Stimulated activated CD8-positive, alpha-beta memory T cell treated with anti-CD3 and anti-CD28 coated beads, Interleukin-12 subunit alpha, Interleukin-12 subunit beta, amount 100 ng/mL, for 24 hours (primary cell): ENCODE measurements around the gene TYW5.
"Not testable (repeated sequence)": the region's sequence is repeated elsewhere in the genome, so short reads cannot be mapped to it uniquely, and the experiment has no call there.

Experiments
- DNase-seq: peaks from one replicate; pipeline ENCODE4 v3.0.0-alpha.2; 2020; ENCODE audit errors: extremely low read depth

The TYW5 gene

GRCh38 chr2:199922856-199923255 lies 32.4 kb downstream of the TYW5 start:
- DNase-seq, result no peak

GRCh38 chr2:199916980-199917379 lies 38.3 kb downstream of the TYW5 start:
- DNase-seq, result no peak

GRCh38 chr2:199914372-199914958 lies 40.8 kb downstream of the TYW5 start:
- no peak for DNase-seq

GRCh38 chr2:199912553-199913114 lies 42.7 kb downstream of the TYW5 start:
- DNase-seq, result not testable (repeated sequence)

- no peak for DNase-seq
Measured at GRCh38 chr2:199911877-199912161, 43.5 kb downstream of the TYW5 start.

GRCh38 chr2:199911052-199911876 lies 44.0 kb downstream of the TYW5 start, which contains the start of gene C2orf69:
C2orf69 (plus strand) TSS chr2:199911293; CDS start chr2:199911439, 146 bp downstream.
- DNase-seq, result peak; percentile 81

- no peak for DNase-seq
Measured at GRCh38 chr2:199910338-199911051, 44.8 kb downstream of the TYW5 start.

GRCh38 chr2:199907008-199907714 lies 48.1 kb downstream of the TYW5 start:
- no peak for DNase-seq

GRCh38 chr2:199903111-199903510 lies 52.2 kb downstream of the TYW5 start:
- no peak for DNase-seq

- DNase-seq, result no peak
Measured at GRCh38 chr2:199902486-199903110, 52.7 kb downstream of the TYW5 start.

- DNase-seq, result no peak
Measured at GRCh38 chr2:199901942-199902341, 53.3 kb downstream of the TYW5 start.

GRCh38 chr2:199896617-199897016 lies 58.7 kb downstream of the TYW5 start:
- no peak for DNase-seq

- DNase-seq, result no peak
Measured at GRCh38 chr2:199895406-199895805, 59.9 kb downstream of the TYW5 start.

- no peak for DNase-seq
Measured at GRCh38 chr2:199883474-199884212, 71.6 kb downstream of the TYW5 start.

- DNase-seq, result no peak
Measured at GRCh38 chr2:199882667-199883066, 72.6 kb downstream of the TYW5 start.
